SKM-1 treated with dmso at 0.1 percent for 144 hours (cell line): ENCODE measurements around the gene G0S2.

Source experiments
- DNase-seq: peaks from one replicate; lab custom pipeline; 2025; ENCODE audit not compliant: unreplicated experiment; lab: John Stamatoyannopoulos, UW

G0S2 gene

GRCh38 chr1:209674957-209675564 is at the start of gene G0S2:
Gene G0S2 (plus strand): TSS chr1:209675412. CDS start chr1:209675685, 273 bp downstream.
- DNase-seq: no peak

- no peak for DNase-seq
Observed at GRCh38 chr1:209625791-209626285, 49.4 kb upstream of the G0S2 start.

DNA sequence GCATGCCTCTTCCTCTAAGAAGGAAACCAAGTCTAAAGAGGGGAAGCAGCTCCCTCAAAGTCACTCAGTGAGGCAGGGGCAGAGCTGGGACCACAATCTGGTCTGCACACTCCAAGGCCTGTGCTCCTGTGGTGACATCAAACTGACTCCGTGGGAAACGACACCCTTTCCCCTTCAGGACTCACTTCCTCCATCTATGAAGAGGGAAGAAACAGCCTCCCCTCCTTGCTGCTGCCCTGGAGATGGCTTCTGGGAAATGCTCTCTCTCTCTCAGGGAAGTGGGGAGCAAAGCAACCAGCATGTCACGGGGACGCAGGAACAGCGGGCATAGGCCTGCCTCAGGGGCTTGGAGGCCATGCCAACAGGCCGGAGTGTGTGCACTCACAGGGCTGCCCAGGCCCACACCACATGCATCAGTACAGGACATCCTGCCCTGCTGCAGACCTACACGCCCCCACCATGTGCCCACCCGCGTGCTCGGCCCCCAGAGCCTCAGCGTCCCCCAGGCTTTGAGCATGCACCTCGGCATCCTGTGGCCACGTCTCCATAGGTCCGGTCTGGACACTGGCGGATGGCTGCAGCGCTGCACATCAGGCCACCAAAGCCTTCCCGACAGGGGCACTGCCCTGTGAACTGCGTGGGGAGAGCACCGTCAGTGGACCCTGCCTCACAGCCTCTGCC is 48.7 kb upstream of the G0S2 start:
- no peak for DNase-seq

DNA sequence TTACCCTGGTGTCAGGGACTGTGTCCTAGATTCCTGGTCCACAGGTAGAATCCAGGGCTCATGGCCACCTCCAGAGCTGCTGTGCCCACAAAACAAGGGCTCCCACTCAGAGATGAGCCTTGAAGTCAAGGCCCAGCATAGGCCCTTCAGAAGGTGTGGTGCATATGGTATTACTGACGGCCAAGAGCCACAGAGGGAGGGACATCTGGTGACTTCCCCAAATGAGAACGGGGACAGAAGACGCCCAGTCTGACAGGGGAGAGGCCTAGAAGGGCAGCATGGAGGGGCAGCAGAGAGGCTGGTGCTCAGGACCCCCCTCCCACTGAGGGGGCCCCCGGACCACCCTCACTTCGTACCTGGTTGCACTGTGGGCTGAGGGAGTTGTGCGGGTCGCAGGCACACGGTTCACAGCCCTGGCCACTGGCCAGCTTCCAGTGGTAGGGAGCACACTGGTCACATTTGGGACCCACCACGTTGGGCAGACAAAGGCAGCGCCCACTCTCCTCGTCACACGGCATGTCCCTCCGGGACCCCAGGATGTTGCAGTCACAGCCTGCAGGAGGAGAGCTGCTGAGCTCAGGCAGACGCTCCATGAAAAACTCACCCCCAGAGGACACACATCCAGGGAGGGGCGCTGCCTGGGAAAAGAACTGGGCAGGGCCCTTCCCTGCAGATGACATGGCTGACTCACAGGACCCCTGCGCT is 48.0 kb upstream of the G0S2 start:
- no peak for DNase-seq

GRCh38 chr1:209627732-209628196 is 47.4 kb upstream of the G0S2 start:
- peak; percentile 54 for DNase-seq

DNA sequence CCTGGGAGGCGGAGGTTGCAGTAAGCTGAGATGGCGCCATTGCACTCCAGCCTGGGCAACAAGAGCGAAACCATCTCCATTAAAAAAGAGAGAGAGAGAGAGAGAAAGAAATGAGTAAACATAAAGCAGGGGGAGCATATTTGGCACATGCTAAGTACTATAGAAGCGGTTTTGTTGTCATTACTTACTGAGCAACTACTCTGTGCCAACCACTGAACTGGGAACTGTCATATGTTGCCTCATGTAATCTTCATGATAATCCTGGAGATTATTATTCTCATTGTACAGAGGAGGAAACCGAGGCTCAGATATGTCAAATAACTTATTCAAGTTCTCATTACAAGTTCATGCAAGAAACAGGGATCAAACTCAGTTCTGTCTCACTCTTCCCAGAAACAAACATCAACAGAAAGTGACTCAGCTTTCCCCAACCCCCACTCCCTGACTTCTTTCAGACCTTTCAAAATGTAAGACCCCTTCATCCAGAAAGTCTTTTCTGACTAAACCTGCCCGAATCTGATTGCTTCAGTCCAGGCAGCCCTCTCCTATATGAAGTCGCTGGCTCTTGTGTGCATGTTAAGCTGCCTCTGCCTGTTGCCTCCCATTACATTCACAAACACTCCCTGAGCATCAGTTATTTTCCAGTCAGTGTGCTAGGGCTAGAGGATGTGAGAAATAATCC is 46.5 kb upstream of the G0S2 start:
- no peak for DNase-seq

GRCh38 chr1:209629621-209630382 is 45.4 kb upstream of the G0S2 start:
- no peak for DNase-seq

- DNase-seq: no peak
Observed at GRCh38 chr1:209630383-209631225, 44.6 kb upstream of the G0S2 start.

DNA sequence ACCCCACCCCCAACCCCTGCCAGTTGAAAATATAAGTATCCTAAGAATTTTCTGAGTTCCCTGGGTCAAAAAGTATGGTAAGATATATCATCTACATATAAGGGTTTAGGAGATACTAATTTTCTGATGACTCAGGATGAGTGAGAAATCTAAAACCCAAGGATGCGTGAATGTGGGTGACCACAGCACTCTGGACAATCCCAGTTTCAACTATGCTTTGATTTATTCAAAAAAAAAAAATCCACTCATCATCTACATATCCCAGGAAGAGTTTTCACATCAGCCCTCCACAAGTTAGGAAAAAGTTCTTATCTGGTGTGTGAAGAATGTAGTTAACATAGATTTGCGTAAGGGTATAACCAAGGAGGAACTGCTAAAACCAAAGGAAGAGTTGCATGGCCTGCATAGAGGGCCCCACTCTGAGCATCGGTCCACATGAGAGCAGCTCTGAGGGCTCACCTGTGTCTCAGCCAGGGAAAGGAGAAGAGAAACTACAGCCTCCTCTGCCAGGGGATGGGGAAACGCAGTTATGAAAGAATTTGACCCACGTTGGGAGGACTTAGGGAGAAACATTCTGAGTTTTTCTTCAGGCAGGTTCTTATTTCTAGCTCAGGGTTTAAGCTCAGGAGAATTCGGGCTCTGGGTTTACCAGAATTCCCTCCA is 41.7 kb upstream of the G0S2 start:
- DNase-seq: peak; percentile 53

GRCh38 chr1:209634005-209634737 is 41.0 kb upstream of the G0S2 start:
- DNase-seq: no peak

DNA sequence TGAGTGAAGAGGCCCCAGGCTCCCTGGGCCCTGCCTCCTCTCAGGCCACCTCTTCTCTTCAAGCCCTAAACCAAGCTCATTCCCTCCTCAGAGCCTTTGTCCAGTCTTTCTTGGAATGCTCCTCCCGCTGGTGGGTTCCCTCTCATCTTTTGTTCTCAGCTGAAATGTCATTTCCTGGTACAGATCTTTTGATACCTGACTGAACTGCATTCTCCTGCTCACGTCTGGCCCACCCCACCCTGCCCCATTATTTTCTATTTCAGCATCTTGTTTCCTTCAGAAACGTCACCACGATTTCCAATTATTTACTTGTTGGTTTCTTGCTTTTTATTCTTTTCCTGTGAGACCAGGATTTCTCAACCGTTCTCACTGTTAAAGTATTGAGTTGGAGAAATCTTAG is 39.4 kb upstream of the G0S2 start:
- no peak for DNase-seq

- DNase-seq: no peak
Observed at GRCh38 chr1:209641832-209642172, 33.4 kb upstream of the G0S2 start.

DNA sequence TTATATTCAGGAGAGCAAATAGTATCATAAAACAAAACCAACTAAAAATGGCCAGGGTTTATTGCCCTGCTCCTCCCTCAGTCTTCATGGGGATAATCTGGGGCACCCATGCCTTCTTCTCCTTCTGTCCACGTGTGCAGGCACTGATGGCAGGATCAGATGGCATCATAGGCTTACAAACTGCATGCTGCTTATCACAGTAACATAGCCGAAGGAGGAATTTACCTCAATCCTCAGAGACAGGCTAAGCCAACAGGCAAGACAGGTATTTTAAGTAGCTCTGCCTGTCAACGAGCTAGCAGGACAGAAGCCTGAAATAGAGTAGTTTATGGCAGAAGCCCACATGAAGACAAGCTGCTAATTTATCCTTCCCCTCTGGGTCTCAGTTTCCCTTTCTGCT is 32.4 kb upstream of the G0S2 start:
- DNase-seq: no peak

- DNase-seq: no peak
Observed at GRCh38 chr1:209643285-209644020, 31.8 kb upstream of the G0S2 start.

- no peak for DNase-seq
Observed at GRCh38 chr1:209645574-209646452, 29.4 kb upstream of the G0S2 start.

- no peak for DNase-seq
Observed at GRCh38 chr1:209646558-209646957, 28.7 kb upstream of the G0S2 start.

DNA sequence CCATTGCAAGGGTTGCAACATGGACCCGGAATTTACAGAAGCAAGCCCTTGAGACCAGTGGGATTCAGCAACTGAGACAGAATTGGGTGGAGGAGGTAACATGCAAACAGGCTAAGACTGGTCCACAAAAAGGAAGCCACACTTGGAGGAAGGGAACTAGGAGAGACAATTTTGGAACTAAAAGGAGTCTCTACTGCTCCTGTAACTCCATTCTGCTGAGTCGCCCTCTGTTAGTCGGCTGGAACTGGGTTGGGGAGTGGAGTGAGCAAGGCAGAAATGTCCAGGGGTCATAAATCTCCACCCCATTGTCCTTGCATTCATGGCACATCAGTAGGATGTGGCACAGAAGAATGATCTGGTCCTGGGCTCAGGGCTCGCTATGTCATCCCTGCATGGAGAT is 28.1 kb upstream of the G0S2 start:
- DNase-seq: no peak
